Aorta (tissue), 5 donors: ENCODE results near the gene TRAP1. TPM values are rescaled to one million over a fixed set of nuclear protein-coding genes. Genes with fewer than 3 reads are reported as not detected.
"Not testable (repeated sequence)": the region's sequence is repeated elsewhere in the genome, so short reads cannot be mapped to it uniquely, and the experiment has no call there.

Experiments used
- ATAC-seq: fragments of 200-7000 bp; cut with Tn5 transposase; one replicate; pipeline ENCODE4 v1.9.1; 2022; ENCODE audit warnings: moderate library complexity; ENCODE audit not compliant: low FRiP score
- DNase-seq, 2 donors: peaks; one replicate each; pipeline ENCODE4 v3.0.0-alpha.2; 2020
- H3K27ac ChIP-seq, 2 donors: one replicate each; pipeline ENCODE4 v1.5.1; 2013; ENCODE audit warnings: low read length in 2 of 2, mild to moderate bottlenecking in 2 of 2, moderate library complexity in 2 of 2, control low read depth in 1 of 2, inconsistent platforms in 1 of 2, low read depth in 1 of 2
- H3K27me3 ChIP-seq, 2 donors: one replicate each; pipeline ENCODE4 v1.6.1; 2013; ENCODE audit warnings: control low read depth in 1 of 2, low read length in 1 of 2, mild to moderate bottlenecking in 1 of 2, moderate library complexity in 1 of 2; ENCODE audit not compliant: insufficient read depth in 2 of 2, control insufficient read depth in 1 of 2
- H3K36me3 ChIP-seq, 2 donors: one replicate each; pipeline ENCODE4 v1.6.1; 2013; ENCODE audit warnings: control low read depth in 1 of 2, low read length in 1 of 2, mild to moderate bottlenecking in 1 of 2; ENCODE audit not compliant: insufficient read depth in 2 of 2, control insufficient read depth in 1 of 2
- H3K4me1 ChIP-seq, 2 donors: one replicate each; pipeline ENCODE4 v1.6.1; 2013; ENCODE audit warnings: low read length in 2 of 2, control low read depth in 1 of 2, mild to moderate bottlenecking in 1 of 2, moderate library complexity in 1 of 2; ENCODE audit not compliant: insufficient read depth in 2 of 2, control insufficient read depth in 1 of 2
- H3K4me3 ChIP-seq, 2 donors: one replicate each; pipeline ENCODE4 v1.5.1; 2013; ENCODE audit warnings: low read length in 2 of 2, control low read depth in 1 of 2, mild to moderate bottlenecking in 1 of 2
- H3K9me3 ChIP-seq: one replicate; pipeline ENCODE4 v1.6.1; 2013; ENCODE audit warnings: mild to moderate bottlenecking, low read length; ENCODE audit not compliant: control insufficient read depth
- WGBS, 2 donors: extraction: QIAGEN DNeasy Blood & Tissue Kit; methylation state at CpG; one replicate each; pipeline ENCODE4 v1.1.7; 2013; 5-methylcytosine and 5-hydroxymethylcytosine counted together
- intact Hi-C, 2 donors: fragments of 100-400 bp; cut with DNase I; formaldehyde crosslinking; loops; one replicate each; pipeline versions ENCODE4 v1.14.2 to v1.15.0; 2022
- polyA plus RNA-seq, 2 donors: library from polyadenylated mRNA; stranded (reverse); fragments of 200-250 nt; gene quantifications; one replicate each; pipeline ENCODE4 v1.2.3, GENCODE V29; 2013
- total RNA-seq, 2 donors: library from RNA; stranded (reverse); fragmentation: NEBNext Ultra II Directional; extraction: Animal tissue kit (Norgen Biotek cat#: 25700); gene quantifications; one replicate each; pipeline ENCODE4 v1.2.1, GENCODE V29; 2021
- donor health status: healthy with polysubstance abuse.
- donor health status: Bipolar disorder and iron deficiency.
- donor health status: DM: no; HTN: no; CAD: no.
- donor health status: DM: no; HTN: no; CAD: no.
- donor health status: DM: yes; HTN: yes; CAD: no.

The TRAP1 gene
- total and polyA plus RNA-seq, 4 donors, result 19.2 to 183 (median 58.6) TPM

- DNase-seq, H3K9me3 ChIP-seq, H3K4me1 ChIP-seq, intact Hi-C loops, H3K27me3 ChIP-seq, ATAC-seq, H3K27ac ChIP-seq, H3K4me3 ChIP-seq, H3K36me3 ChIP-seq: not testable (repeated sequence)
- 90 to 98% methylated on average over 6 to 7 of the region's 10 CpGs for WGBS, 2 donors
These were observed 61.2 kb downstream of the TRAP1 start for GRCh38 chr16:3656160-3656490.

DNA sequence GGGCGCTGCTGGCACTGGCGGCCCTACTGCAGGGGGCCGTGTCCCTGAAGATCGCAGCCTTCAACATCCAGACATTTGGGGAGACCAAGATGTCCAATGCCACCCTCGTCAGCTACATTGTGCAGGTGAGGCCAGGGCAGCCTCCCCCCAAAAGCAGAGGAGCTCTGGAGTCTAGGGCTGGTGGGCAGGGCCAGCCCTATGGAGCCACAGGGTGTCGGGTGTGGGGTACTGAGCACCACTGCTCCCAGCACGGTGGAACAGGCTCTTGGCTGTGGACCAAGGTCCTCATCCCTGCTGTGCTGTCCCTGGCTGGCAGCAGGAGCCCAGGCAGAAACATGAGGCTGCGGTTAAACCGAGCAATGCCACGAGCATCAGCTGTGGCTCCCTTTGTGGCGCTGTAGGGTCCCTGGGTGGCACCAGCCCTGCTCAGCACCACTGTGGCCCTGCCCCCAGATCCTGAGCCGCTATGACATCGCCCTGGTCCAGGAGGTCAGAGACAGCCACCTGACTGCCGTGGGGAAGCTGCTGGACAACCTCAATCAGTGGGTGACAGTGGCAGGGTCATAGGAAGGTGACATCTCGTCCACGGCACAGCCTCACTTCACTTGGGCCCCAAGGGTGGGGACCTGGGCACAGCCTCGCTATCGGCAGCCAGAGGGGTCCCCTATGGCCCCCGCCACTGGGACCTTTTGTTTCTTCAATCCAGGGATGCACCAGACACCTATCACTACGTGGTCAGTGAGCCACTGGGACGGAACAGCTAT lies 61.7 kb downstream of the TRAP1 start:
- intact Hi-C loops, result no loop called here
- H3K4me1 ChIP-seq, result no peaks in the 10 kb centered on the region
- 85 to 86% methylated on average over 20 to 21 of the region's 21 CpGs for whole genome bisulfite sequencing, 2 donors
- no peaks in the 10 kb centered on the region for H3K9me3 ChIP-seq
- H3K27me3 ChIP-seq, result no peaks in the 10 kb centered on the region
- ATAC-seq (no peak), DNase-seq (peak in 1 of 2 donors; percentile 51)
- H3K4me3 ChIP-seq, result no peak overlapping the region
- peaks cover 0 to 4% of the 10 kb centered on the region in 2 donors for H3K36me3 ChIP-seq
- no peak overlapping the region for H3K27ac ChIP-seq

DNA sequence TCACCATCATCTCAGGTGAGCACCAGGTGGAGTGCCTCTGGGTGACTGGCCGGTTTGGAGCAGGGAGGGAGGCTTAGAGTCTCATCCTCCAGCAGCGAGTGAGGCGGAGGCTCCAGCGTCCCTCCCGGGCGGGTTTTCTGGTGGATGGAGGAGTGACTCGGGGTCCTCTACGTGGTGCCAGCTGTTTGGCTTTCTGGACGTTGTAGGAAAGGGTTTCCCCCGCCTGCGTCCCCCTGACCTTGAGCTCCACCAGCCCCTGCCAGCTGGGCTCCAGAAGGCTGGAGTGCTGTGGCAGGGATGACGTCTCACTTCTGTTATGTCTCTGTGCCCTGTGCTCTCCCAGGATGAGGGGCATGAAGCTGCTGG lies 62.3 kb downstream of the TRAP1 start:
- Histone ChIP-seq H3K9me3 (no peaks in the 10 kb centered on the region), H3K4me1 (no peaks in the 10 kb centered on the region), H3K4me3 (no peak overlapping the region), H3K27ac (no peak overlapping the region), H3K36me3 (peaks cover 0 to 4% of the 10 kb centered on the region in 2 donors), H3K27me3 (no peaks in the 10 kb centered on the region)
- ATAC-seq (no peak), DNase-seq (peak in 1 of 2 donors; percentile 38)
- intact Hi-C loops, result no loop called here
- WGBS, 2 donors, result 84% methylated on average over 12 of the region's 12 CpGs

GRCh38 chr16:3654249-3654991 lies 62.9 kb downstream of the TRAP1 start, which contains the start of gene DNASE1:
TSS of gene DNASE1 (plus strand) at chr16:3654691. CDS start at chr16:3655374, 683 bp downstream.
- DNase-seq (peak; percentile 77 to 81), ATAC-seq (no peak)
- Histone ChIP-seq H3K36me3 (peaks cover 0 to 4% of the 10 kb centered on the region in 2 donors), H3K4me1 (no peaks in the 10 kb centered on the region), H3K4me3 (no peak within 1 kb of the TSS), H3K27ac (no peak within 1 kb of the TSS), H3K27me3 (no peaks in the 10 kb centered on the region), H3K9me3 (no peaks in the 10 kb centered on the region)
- intact Hi-C loops, result no loop called here
- WGBS, 2 donors, result 78 to 82% methylated on average over 14 of the region's 14 CpGs

- DNase-seq (peak in 1 of 2 donors; percentile 54), ATAC-seq (no peak)
- intact Hi-C loops, result no loop called here
- H3K27me3 ChIP-seq, result no peaks in the 10 kb centered on the region
- peaks cover 0 to 4% of the 10 kb centered on the region in 2 donors for H3K36me3 ChIP-seq
- no peaks in the 10 kb centered on the region for H3K4me1 ChIP-seq
- H3K27ac ChIP-seq, result no peak overlapping the region
- no peak overlapping the region for H3K4me3 ChIP-seq
- H3K9me3 ChIP-seq, result no peaks in the 10 kb centered on the region
- WGBS, 2 donors, result 76 to 81% methylated on average over 14 of the region's 14 CpGs
These were observed 64.7 kb downstream of the TRAP1 start for GRCh38 chr16:3652373-3653195.

GRCh38 chr16:3651461-3652372 lies 65.6 kb downstream of the TRAP1 start:
- Histone ChIP-seq H3K9me3 (no peaks in the 10 kb centered on the region), H3K36me3 (no peaks in the 10 kb centered on the region), H3K27ac (no peak overlapping the region), H3K4me3 (no peak overlapping the region), H3K4me1 (no peaks in the 10 kb centered on the region), H3K27me3 (no peaks in the 10 kb centered on the region)
- ATAC-seq (no peak), DNase-seq (peak in 1 of 2 donors; percentile 47)
- intact Hi-C loops, result no loop called here
- WGBS, 2 donors, result 72 to 78% methylated on average over 18 of the region's 18 CpGs

DNA sequence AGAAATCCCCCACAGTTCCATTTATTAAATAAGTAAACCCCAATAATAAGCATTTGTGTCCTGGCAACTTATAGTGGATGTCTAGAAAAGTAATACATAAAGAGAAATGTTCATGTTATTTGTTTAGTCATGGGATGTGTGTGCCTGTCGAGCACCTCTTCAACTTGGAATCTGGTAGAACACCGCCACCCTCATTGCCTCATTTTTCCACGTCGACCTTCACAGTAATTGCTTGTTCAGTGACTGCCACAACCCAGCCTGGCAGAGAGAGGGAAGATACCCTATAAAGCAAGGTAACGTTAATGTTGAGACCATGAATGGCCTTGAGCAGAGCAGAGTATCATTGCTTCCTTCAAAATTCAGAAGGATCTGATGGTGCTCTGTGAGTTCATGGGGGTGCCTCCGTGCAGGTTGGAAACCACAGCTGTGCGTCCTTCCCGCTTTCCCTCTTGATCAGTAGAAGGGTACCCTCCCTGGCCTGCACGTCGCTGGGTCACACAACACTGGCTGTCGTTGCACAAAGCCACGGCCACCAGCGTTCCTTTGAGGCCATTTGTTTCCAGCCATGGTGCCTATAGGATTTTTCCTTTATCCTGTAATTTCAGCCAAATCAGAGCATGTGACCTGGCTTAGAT lies 66.6 kb downstream of the TRAP1 start:
- Histone ChIP-seq H3K9me3 (no peaks in the 10 kb centered on the region), H3K4me3 (no peak overlapping the region), H3K4me1 (no peaks in the 10 kb centered on the region), H3K27ac (no peak overlapping the region), H3K36me3 (no peaks in the 10 kb centered on the region), H3K27me3 (no peaks in the 10 kb centered on the region)
- peak in 1 of 2 donors; percentile 63 for DNase-seq
- intact Hi-C loops, result no loop called here
- 89 to 90% methylated on average over 13 of the region's 13 CpGs for WGBS, 2 donors
- ATAC-seq, result no peak
